GM12872 (cell line): ENCODE data around the gene EHMT1.

Experiments
- CTCF ChIP-seq: IDR thresholded peaks from 3 replicates; pipeline ENCODE4 v1.5.1; 2011; ENCODE audit warnings: low read depth, mild to moderate bottlenecking, low read length, moderate library complexity; ENCODE audit not compliant: insufficient read depth

Gene EHMT1

GRCh38 chr9:137656416-137656815, 37.6 kb downstream of the EHMT1 start:
- TF ChIP-seq CTCF, result no peak

GRCh38 chr9:137657606-137658005, 38.8 kb downstream of the EHMT1 start:
- no peak for TF ChIP-seq CTCF

GRCh38 chr9:137658781-137659180, 40.0 kb downstream of the EHMT1 start:
- no peak for TF ChIP-seq CTCF

GRCh38 chr9:137660144-137660543, 41.3 kb downstream of the EHMT1 start:
- TF ChIP-seq CTCF, result no peak

- TF ChIP-seq CTCF, result no peak
These were observed 44.8 kb downstream of the EHMT1 start for GRCh38 chr9:137663584-137663983.

- TF ChIP-seq CTCF, result no peak
These were observed 45.9 kb downstream of the EHMT1 start for GRCh38 chr9:137664676-137665075.

GRCh38 chr9:137665226-137665625, 46.4 kb downstream of the EHMT1 start:
- no peak for TF ChIP-seq CTCF

GRCh38 chr9:137665697-137666512, 47.1 kb downstream of the EHMT1 start:
- TF ChIP-seq CTCF, result no peak
